ENCODE data around the gene FBXO41.

GRCh38 chr2:73212098-73212447 is 72.2 kb downstream of the FBXO41 start:
- TF ChIP-seq CTCF (IDR thresholded peaks at IDR 0.05) (no peak), POLR2A (IDR thresholded peaks at IDR 0.05) (no peak)
